Thoracic aorta (tissue), 2 donors: ENCODE data around the gene COMMD3. TPM values are rescaled to one million over a fixed set of nuclear protein-coding genes. Genes with fewer than 3 reads are reported as not detected.

Experiments used
- ATAC-seq: fragments of 150-250 bp; one replicate; pipeline ENCODE4 v1.8.0; 2017; ENCODE audit warnings: low read depth; ENCODE audit not compliant: insufficient number of reproducible peaks, low FRiP score
- DNase-seq: peaks from one replicate; pipeline ENCODE4 v3.0.0-alpha.2; 2020; ENCODE audit warnings: low spot score
- H3K27ac ChIP-seq, 2 donors: fragments of 200-600 bp; sonication (generic); 1 replicate in 1 of 2; 2 replicates in 1 of 2; pipeline ENCODE4 v1.5.1; 2016; ENCODE audit warnings: mild to moderate bottlenecking in 2 of 2, moderate library complexity in 2 of 2
- H3K27me3 ChIP-seq: fragments of 200-600 bp; sonication (generic); replicated peaks from 2 replicates; pipeline ENCODE4 v1.6.0; 2016; ENCODE audit warnings: mild to moderate bottlenecking; ENCODE audit not compliant: insufficient read depth
- H3K36me3 ChIP-seq: fragments of 200-600 bp; sonication (generic); one replicate; pipeline ENCODE4 v1.5.1; 2016
- H3K4me1 ChIP-seq, 2 donors: fragments of 200-600 bp; sonication (generic); 1 replicate in 1 of 2; 2 replicates in 1 of 2; pipeline versions ENCODE4 v1.5.1 to v1.6.0; 2016; ENCODE audit warnings: low read depth in 2 of 2, mild to moderate bottlenecking in 1 of 2; ENCODE audit not compliant: control insufficient read depth in 1 of 2
- H3K4me3 ChIP-seq: fragments of 200-600 bp; sonication (generic); 2 replicates; pipeline ENCODE4 v1.5.1; 2016; ENCODE audit warnings: mild to moderate bottlenecking
- H3K9me3 ChIP-seq: fragments of 200-600 bp; sonication (generic); 2 replicates; pipeline ENCODE4 v1.5.1; 2016
- total RNA-seq, 2 donors: library from RNA; depleted of rRNA; stranded (reverse); fragments of >200 nt; gene quantifications; one replicate each; pipeline versions ENCODE4 v1.1.0 to v1.2.3, GENCODE V29; 2016
- TF ChIP-seq, protein P1 (sequence below): fragments of 200-600 bp; sonication (generic); IDR thresholded peaks from one replicate; pipeline ENCODE4 v1.5.1; 2019; ENCODE audit warnings: antibody characterized with exemption

COMMD3 gene
- total RNA-seq, 2 donors from 2014 or later = 12.6 to 90.4 TPM

GRCh38 chr10:22368981-22369380 is 52.8 kb downstream of the COMMD3 start:
- H3K9me3 ChIP-seq = no peaks in the 10 kb centered on the region

DNA sequence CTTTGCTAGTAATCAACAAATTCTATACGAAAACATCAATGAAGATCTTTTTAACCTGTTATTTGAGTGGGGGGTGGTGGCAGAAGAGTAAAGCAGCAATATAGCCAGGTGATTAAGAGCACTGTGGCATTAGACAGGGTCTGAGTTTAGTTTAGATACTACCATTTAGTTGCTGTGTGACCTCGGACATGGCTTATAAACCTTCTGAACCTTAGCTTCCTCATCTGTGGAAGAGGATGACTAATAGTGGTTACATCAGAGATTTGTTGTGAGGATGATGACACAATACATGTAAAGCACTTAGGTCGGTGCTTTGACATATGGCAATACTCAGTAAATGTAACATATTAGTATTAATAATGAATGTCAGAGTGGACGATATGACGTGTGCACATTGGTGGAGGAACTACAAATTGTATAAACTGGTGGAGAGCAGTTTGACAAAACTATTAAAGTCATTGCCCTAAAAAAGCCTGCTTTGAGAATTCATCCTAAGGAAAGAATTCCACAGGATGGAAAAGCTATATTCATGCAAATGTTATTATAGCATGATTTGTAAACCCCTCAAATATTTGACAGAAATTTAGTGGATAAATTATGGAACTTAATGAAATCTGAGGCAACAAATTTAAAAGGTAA is 53.4 kb downstream of the COMMD3 start:
- H3K4me1 ChIP-seq = no peaks in the 10 kb centered on the region
- ATAC-seq (no peak), DNase-seq (no peak)
- H3K36me3 ChIP-seq = no peaks in the 10 kb centered on the region
- H3K4me3 ChIP-seq = no peak overlapping the region
- no peak overlapping the region for H3K27ac ChIP-seq
- H3K9me3 ChIP-seq = no peaks in the 10 kb centered on the region
- TF ChIP-seq, protein P1, sequence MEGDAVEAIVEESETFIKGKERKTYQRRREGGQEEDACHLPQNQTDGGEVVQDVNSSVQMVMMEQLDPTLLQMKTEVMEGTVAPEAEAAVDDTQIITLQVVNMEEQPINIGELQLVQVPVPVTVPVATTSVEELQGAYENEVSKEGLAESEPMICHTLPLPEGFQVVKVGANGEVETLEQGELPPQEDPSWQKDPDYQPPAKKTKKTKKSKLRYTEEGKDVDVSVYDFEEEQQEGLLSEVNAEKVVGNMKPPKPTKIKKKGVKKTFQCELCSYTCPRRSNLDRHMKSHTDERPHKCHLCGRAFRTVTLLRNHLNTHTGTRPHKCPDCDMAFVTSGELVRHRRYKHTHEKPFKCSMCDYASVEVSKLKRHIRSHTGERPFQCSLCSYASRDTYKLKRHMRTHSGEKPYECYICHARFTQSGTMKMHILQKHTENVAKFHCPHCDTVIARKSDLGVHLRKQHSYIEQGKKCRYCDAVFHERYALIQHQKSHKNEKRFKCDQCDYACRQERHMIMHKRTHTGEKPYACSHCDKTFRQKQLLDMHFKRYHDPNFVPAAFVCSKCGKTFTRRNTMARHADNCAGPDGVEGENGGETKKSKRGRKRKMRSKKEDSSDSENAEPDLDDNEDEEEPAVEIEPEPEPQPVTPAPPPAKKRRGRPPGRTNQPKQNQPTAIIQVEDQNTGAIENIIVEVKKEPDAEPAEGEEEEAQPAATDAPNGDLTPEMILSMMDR = no peak
- H3K27me3 ChIP-seq = no peaks in the 10 kb centered on the region

More at GRCh38 chr10:22368981-22369380, 52.8 kb downstream of the COMMD3 start:
- Histone ChIP-seq H3K27ac (no peak overlapping the region), H3K4me3 (no peak overlapping the region), H3K36me3 (no peaks in the 10 kb centered on the region), H3K27me3 (no peaks in the 10 kb centered on the region), H3K4me1 (no peaks in the 10 kb centered on the region)
- TF ChIP-seq, protein P1 = no peak
- no peak for DNase-seq
- no peak for ATAC-seq

Other genes starting within 250 kb of the COMMD3 start
- not detected for gene EBLN1, start 98.4 kb upstream of the COMMD3 start, total RNA-seq
- 10 to 100 TPM; 55.9 to 79.4 TPM for gene BMI1, start 4.7 kb downstream of the COMMD3 start, total RNA-seq
- not detected for gene SPAG6, start 29.1 kb downstream of the COMMD3 start, total RNA-seq